ENCODE results near the gene TRPM8. TPM values are rescaled to one million over a fixed set of nuclear protein-coding genes. Genes with fewer than 3 reads are reported as not detected.
A peak's percentile ranks its signal among the peaks of the same experiment; 100 is the strongest.

Gene TRPM8
- total RNA-seq, 1 donor, result not detected

DNA sequence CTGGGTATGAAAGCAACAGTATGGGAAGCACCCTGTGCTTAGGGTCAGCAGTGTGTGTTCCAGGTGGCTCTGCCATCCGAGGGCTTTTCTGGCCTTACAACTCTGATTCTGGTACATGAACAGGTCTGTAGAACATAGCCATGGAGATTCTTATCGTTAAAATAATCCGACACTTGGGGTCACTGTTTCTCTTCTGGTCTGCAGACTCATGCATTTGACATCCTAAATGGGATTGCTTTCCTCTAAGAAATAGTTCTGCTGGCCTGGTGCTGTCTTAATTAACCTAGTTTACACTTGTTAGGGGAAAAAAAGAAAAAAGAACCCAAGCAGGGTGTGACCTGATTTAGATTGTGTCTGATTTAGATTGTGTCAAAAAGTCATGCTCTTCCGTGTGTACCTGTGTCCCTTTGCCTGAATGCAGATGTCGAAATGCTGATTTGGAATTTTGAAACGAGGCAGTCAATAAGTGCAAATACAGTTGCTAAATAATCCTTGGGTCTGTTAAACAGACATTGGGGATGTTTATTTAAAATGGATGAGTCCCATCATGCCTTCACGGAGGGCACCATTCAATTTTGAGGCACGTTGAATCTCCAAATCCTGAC lies 59.6 kb downstream of the TRPM8 start:
- Histone ChIP-seq H2AFZ (ENCODE audit: low read length) (no peak overlapping the region), H3K27ac (ENCODE audit: low read depth, low read length) (no peak overlapping the region), H3K9me3 (ENCODE audit: low read depth, low read length) (no peaks in the 10 kb centered on the region), H3K27me3 (ENCODE audit: insufficient read depth, low read length) (no peaks in the 10 kb centered on the region), H3K4me1 (ENCODE audit: insufficient read depth, low read length) (peaks cover 26% of the 10 kb centered on the region), H4K20me1 (ENCODE audit: insufficient read depth, low read length) (no peaks in the 10 kb centered on the region), H3K36me3 (ENCODE audit: insufficient read depth, low read length) (no peaks in the 10 kb centered on the region), H3K4me3 (ENCODE audit: insufficient read depth, low read length) (no peak overlapping the region), H3K4me2 (ENCODE audit: insufficient read depth, low read length) (no peak overlapping the region), H3K79me2 (ENCODE audit: insufficient read depth, low read length) (no peaks in the 10 kb centered on the region)
- TF ChIP-seq, protein P1, sequence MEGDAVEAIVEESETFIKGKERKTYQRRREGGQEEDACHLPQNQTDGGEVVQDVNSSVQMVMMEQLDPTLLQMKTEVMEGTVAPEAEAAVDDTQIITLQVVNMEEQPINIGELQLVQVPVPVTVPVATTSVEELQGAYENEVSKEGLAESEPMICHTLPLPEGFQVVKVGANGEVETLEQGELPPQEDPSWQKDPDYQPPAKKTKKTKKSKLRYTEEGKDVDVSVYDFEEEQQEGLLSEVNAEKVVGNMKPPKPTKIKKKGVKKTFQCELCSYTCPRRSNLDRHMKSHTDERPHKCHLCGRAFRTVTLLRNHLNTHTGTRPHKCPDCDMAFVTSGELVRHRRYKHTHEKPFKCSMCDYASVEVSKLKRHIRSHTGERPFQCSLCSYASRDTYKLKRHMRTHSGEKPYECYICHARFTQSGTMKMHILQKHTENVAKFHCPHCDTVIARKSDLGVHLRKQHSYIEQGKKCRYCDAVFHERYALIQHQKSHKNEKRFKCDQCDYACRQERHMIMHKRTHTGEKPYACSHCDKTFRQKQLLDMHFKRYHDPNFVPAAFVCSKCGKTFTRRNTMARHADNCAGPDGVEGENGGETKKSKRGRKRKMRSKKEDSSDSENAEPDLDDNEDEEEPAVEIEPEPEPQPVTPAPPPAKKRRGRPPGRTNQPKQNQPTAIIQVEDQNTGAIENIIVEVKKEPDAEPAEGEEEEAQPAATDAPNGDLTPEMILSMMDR (IDR thresholded peaks at IDR 0.05; ENCODE audit: extremely low read depth, low read depth, low read length), result peak; percentile 62
- DNase-seq (ENCODE audit: insufficient read length, low spot score, missing footprints), result peak; percentile 91

DNA sequence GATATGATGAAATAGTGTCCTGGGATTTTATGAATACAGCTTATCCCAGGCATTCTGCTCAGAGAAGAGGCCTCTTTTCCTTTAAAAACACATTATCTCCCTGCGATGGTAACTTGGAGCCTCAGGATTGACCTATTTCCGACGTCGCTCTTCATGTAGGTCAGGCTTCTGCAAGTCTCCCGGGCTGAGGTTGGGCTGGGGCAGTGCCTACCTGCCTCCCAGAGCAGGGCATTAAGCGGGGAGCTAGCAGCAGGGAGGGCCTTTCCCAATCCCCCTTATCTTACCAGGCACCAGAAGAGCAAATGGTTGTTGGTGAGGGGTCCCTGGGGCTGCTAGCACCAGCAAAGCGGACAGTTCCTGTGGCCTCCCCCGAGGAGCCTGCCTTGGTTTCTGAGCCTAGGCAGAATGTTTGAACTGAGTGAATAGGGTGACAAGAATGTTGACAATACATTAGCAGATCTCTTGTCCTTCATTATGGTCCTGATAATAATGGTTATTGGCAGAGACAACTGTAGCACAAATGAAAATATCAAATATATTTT lies 60.2 kb downstream of the TRPM8 start:
- no peaks in the 10 kb centered on the region for H3K9me3 ChIP-seq (ENCODE audit: low read depth, low read length)
- H4K20me1 ChIP-seq (ENCODE audit: insufficient read depth, low read length), result no peaks in the 10 kb centered on the region
- no peak overlapping the region for H3K4me3 ChIP-seq (ENCODE audit: insufficient read depth, low read length)
- DNase-seq (ENCODE audit: insufficient read length, low spot score, missing footprints), result no peak
- H3K36me3 ChIP-seq (ENCODE audit: insufficient read depth, low read length), result no peaks in the 10 kb centered on the region
- no peak overlapping the region for H2AFZ ChIP-seq (ENCODE audit: low read length)
- peaks cover 30% of the 10 kb centered on the region for H3K4me1 ChIP-seq (ENCODE audit: insufficient read depth, low read length)
- no peak overlapping the region for H3K27ac ChIP-seq (ENCODE audit: low read depth, low read length)
- H3K27me3 ChIP-seq (ENCODE audit: insufficient read depth, low read length), result no peaks in the 10 kb centered on the region
- TF ChIP-seq, protein P1 (IDR thresholded peaks at IDR 0.05; ENCODE audit: extremely low read depth, low read depth, low read length), result no peak
- no peak overlapping the region for H3K4me2 ChIP-seq (ENCODE audit: insufficient read depth, low read length)
- H3K79me2 ChIP-seq (ENCODE audit: insufficient read depth, low read length), result no peaks in the 10 kb centered on the region

DNA sequence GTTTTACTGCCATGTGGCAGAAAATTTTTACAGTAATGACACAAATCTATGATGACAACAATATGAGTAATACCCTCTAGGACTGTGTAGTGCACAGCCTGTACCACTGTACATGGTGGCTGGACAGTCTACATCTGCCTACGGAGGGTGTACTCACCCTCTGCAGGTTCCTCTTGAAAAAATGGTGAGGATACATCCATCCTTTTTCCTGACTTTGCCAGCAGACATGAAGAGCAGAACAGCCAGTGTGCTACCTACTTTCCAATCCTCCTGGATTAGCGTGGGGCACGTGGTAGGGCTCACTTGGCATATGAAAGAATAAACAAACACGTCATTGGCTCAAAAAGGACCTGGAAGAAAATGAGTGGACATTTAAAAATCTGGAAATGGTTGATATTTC lies 62.6 kb downstream of the TRPM8 start:
- Histone ChIP-seq H3K4me2 (ENCODE audit: insufficient read depth, low read length) (no peak overlapping the region), H3K9me3 (ENCODE audit: low read depth, low read length) (no peaks in the 10 kb centered on the region), H3K27me3 (ENCODE audit: insufficient read depth, low read length) (no peaks in the 10 kb centered on the region), H3K79me2 (ENCODE audit: insufficient read depth, low read length) (no peaks in the 10 kb centered on the region), H4K20me1 (ENCODE audit: insufficient read depth, low read length) (no peaks in the 10 kb centered on the region), H3K4me1 (ENCODE audit: insufficient read depth, low read length) (peaks cover 34% of the 10 kb centered on the region), H3K36me3 (ENCODE audit: insufficient read depth, low read length) (no peaks in the 10 kb centered on the region), H2AFZ (ENCODE audit: low read length) (no peak overlapping the region), H3K27ac (ENCODE audit: low read depth, low read length) (no peak overlapping the region), H3K4me3 (ENCODE audit: insufficient read depth, low read length) (no peak overlapping the region)
- TF ChIP-seq, protein P1 (IDR thresholded peaks at IDR 0.05; ENCODE audit: extremely low read depth, low read depth, low read length), result no peak
- DNase-seq (ENCODE audit: insufficient read length, low spot score, missing footprints), result no peak

DNA sequence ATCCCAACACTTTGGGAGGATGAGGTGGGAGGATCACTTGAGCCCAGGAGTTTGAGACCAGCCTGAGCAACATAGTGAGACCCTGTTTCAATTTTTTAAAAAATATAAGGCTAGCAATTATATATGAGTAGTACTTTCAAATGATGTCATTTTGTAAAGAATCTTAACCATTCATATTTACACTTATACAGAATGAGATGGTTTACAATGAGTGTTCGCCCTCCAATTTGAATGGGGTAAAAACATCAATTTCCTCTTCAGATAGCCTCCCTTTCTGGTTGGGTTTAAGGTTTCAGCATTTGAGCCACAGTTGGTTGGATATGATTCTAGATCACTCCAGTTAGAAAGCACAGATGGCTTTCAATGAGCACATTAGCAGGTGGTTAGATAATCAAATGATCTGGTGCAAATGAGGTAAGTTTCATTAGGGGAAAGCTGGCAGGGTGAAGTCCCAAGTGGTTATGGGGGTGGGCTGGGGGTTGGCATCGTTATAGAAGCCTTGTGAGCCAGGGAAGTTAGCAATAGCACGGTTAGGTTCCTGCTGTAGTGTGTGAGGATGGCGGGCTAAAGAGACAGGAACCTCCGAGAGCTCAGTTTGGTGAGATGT lies 63.9 kb downstream of the TRPM8 start:
- no peaks in the 10 kb centered on the region for H3K36me3 ChIP-seq (ENCODE audit: insufficient read depth, low read length)
- no peaks in the 10 kb centered on the region for H4K20me1 ChIP-seq (ENCODE audit: insufficient read depth, low read length)
- no peak overlapping the region for H3K27ac ChIP-seq (ENCODE audit: low read depth, low read length)
- TF ChIP-seq, protein P1 (IDR thresholded peaks at IDR 0.05; ENCODE audit: extremely low read depth, low read depth, low read length), result no peak
- H3K4me1 ChIP-seq (ENCODE audit: insufficient read depth, low read length), result peaks cover 28% of the 10 kb centered on the region
- H3K9me3 ChIP-seq (ENCODE audit: low read depth, low read length), result no peaks in the 10 kb centered on the region
- no peak overlapping the region for H2AFZ ChIP-seq (ENCODE audit: low read length)
- H3K4me2 ChIP-seq (ENCODE audit: insufficient read depth, low read length), result no peak overlapping the region
- H3K27me3 ChIP-seq (ENCODE audit: insufficient read depth, low read length), result no peaks in the 10 kb centered on the region
- DNase-seq (ENCODE audit: insufficient read length, low spot score, missing footprints), result no peak
- H3K79me2 ChIP-seq (ENCODE audit: insufficient read depth, low read length), result no peaks in the 10 kb centered on the region
- H3K4me3 ChIP-seq (ENCODE audit: insufficient read depth, low read length), result no peak overlapping the region
